ENCODE measurements around the gene CABP4. TPM values are rescaled to one million over a fixed set of nuclear protein-coding genes. Genes with fewer than 3 reads are reported as not detected.
A peak's percentile ranks its signal among the peaks of the same experiment; 100 is the strongest.
"Not testable (repeated sequence)": the region's sequence is repeated elsewhere in the genome, so short reads cannot be mapped to it uniquely, and the experiment has no call there.

CABP4 gene
- total RNA-seq, 6 donors from 2014 or later: 1.5 to 4.7 (median 2.3) TPM

- no peak for DNase-seq
- Histone ChIP-seq H3K27me3 (no peaks in the 10 kb centered on the region), H3K27ac (peak overlapping the region; percentile 81 to 95 (median 92)), H3K4me1 (peaks cover 29 to 43% (median 33%) of the 10 kb centered on the region in 4 donors), H3K4me3 (peak overlapping the region in 3 of 4 donors; percentile 40 to 63 (median 59)), H3K9me3 (no peaks in the 10 kb centered on the region), H3K36me3 (peaks cover 0 to 22% (median 14%) of the 10 kb centered on the region in 4 donors)
- 82 to 86% methylated on average over 16 of the region's 16 CpGs for WGBS, 2 donors
- TF ChIP-seq CTCF (IDR thresholded peaks at IDR 0.05) (no peak), POLR2AphosphoS5 (IDR thresholded peaks at IDR 0.05) (no peak), POLR2A (IDR thresholded peaks at IDR 0.05) (no peak), EP300 (IDR thresholded peaks at IDR 0.05) (no peak)
- ATAC-seq (ENCODE audit: low FRiP score in 2 of 2): no peak
These were observed 28.9 kb downstream of the CABP4 start for GRCh38 chr11:67483831-67484665.

- TF ChIP-seq CTCF (IDR thresholded peaks at IDR 0.05): no peak
- no peak for TF ChIP-seq EP300 (IDR thresholded peaks at IDR 0.05)
- TF ChIP-seq POLR2AphosphoS5 (IDR thresholded peaks at IDR 0.05): no peak
- TF ChIP-seq POLR2A (IDR thresholded peaks at IDR 0.05): no peak
- Histone ChIP-seq H3K4me3 (peak overlapping the region in 1 of 4 donors; percentile 1), H3K27me3 (no peaks in the 10 kb centered on the region), H3K27ac (peak overlapping the region in 2 of 4 donors; percentile 63 to 95), H3K36me3 (peaks cover 5 to 30% (median 21%) of the 10 kb centered on the region in 4 donors), H3K9me3 (no peaks in the 10 kb centered on the region), H3K4me1 (peaks cover 29 to 43% (median 33%) of the 10 kb centered on the region in 4 donors)
- ATAC-seq (ENCODE audit: low FRiP score in 2 of 2) (no peak), DNase-seq (no peak)
- 68 to 77% methylated on average over 4 to 11 of the region's 11 CpGs for WGBS, 2 donors
These were observed 29.7 kb downstream of the CABP4 start for GRCh38 chr11:67484847-67485311.

GRCh38 chr11:67485873-67486361 is 30.8 kb downstream of the CABP4 start:
- not testable (repeated sequence) for DNase-seq; H3K27me3 ChIP-seq; H3K9me3 ChIP-seq; ATAC-seq (ENCODE audit: low FRiP score in 2 of 2); H3K4me3 ChIP-seq
- peaks cover 29 to 43% (median 33%) of the 10 kb centered on the region in 4 donors for H3K4me1 ChIP-seq
- H3K36me3 ChIP-seq: peaks cover 5 to 41% (median 31%) of the 10 kb centered on the region in 4 donors
- WGBS, 2 donors: 76 to 84% methylated on average over 7 of the region's 7 CpGs
- H3K27ac ChIP-seq: peak overlapping the region in 2 of 4 donors; percentile 7 to 15
- peak in 1 of 4 donors; percentile 41 for TF ChIP-seq POLR2A (IDR thresholded peaks at IDR 0.05)

- WGBS, 2 donors: 86 to 89% methylated on average over 18 to 20 of the region's 20 CpGs
- H3K36me3 ChIP-seq: peaks cover 5 to 48% (median 38%) of the 10 kb centered on the region in 4 donors
- H3K9me3 ChIP-seq: no peaks in the 10 kb centered on the region
- no peaks in the 10 kb centered on the region for H3K27me3 ChIP-seq
- H3K4me3 ChIP-seq: no peak overlapping the region
- H3K27ac ChIP-seq: peak overlapping the region in 1 of 4 donors; percentile 15
- TF ChIP-seq POLR2A (IDR thresholded peaks at IDR 0.05): no peak
- no peak for TF ChIP-seq EP300 (IDR thresholded peaks at IDR 0.05)
- TF ChIP-seq CTCF (IDR thresholded peaks at IDR 0.05): no peak
- TF ChIP-seq POLR2AphosphoS5 (IDR thresholded peaks at IDR 0.05): no peak
- DNase-seq: no peak
- peaks cover 29 to 43% (median 33%) of the 10 kb centered on the region in 4 donors for H3K4me1 ChIP-seq
- ATAC-seq (ENCODE audit: low FRiP score in 2 of 2): no peak
These were observed 31.5 kb downstream of the CABP4 start for GRCh38 chr11:67486481-67487195.
